GM21423 (cell line): ENCODE data around the gene LILRB2.
"Not testable (repeated sequence)": the region's sequence is repeated elsewhere in the genome, so short reads cannot be mapped to it uniquely, and the experiment has no call there.

Experiments
- ATAC-seq: cut with Tn5 transposase; IDR thresholded peaks from one replicate; pipeline ENCODE4 v1.9.1; 2021; ENCODE audit warnings: mild to moderate bottlenecking, moderate library complexity; ENCODE audit not compliant: unreplicated experiment

Gene LILRB2

GRCh38 chr19:54245936-54246335 lies 35.0 kb downstream of the LILRB2 start:
- no peak for ATAC-seq

GRCh38 chr19:54243809-54244208 lies 37.1 kb downstream of the LILRB2 start:
- ATAC-seq, result not testable (repeated sequence)

DNA sequence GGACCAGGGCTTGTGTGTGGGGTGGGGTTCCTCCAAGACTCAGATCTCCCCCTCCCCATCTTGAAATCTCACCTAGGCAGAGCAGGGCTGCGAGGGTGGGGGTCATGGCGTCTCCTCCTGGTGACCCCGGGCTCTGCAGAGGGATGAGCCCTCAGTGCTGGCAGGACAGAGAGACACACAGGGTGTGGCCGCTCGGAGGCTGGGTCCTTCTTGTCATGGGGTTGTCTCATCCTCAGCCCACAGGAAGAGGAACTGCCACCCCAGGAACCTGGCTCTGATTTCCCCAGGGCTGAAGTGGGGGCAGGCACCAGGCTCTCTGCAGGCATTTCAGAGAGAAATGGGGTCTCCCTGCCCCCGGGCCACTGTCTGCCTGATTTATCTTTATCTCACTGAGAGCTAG lies 38.3 kb downstream of the LILRB2 start, which contains the start of gene LILRA6:
LILRA6 (minus strand) TSS at position 145 of the 400 bp plus-strand sequence.
- ATAC-seq, result not testable (repeated sequence)

GRCh38 chr19:54242234-54242633 lies 38.7 kb downstream of the LILRB2 start:
- not testable (repeated sequence) for ATAC-seq

DNA sequence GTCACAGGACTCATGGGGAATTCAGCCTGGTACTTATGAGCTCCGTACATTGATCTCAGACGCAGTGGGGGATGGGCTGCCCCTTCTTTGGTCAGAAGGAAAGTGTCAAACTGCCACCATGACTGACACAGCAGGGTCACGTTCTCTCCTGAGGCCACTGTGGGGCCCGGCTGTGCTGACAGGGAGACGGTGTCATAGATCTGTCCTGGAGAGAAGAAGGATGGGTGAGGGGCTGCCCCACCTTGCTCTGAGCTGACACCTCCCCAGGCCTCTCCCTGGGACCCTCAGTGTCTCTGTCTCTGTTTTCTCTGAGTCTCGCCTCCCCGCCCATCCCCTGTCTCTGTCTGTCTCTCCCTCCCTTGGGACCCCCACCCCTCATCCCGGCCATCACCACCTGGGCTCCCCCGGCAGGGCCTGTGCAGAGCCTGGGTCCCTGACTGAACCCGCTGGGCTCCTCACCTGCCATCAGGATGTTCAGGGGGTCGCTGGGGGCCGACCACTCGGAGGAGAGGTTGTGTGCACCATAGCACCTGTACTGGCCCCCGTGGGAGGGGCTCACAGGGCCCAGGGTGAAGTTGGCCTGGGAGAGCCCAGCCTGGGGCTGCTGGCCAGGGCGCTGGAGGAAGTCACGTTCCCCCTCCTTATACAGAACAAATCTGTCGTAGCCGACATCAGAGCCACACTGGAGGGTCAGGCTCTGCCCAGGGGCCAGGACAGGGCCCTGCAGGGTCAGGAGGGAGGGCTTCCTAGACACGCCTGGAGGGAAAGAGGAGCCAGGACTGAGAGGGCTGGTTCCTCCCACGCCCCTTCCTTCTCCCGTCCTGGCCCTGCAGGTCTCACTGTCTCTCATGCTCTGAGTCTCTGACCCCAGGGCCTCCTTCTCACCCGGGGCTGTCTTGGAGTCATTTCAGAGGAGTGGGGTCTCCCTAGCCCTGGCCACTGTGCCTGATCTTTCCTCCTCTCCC lies 40.3 kb downstream of the LILRB2 start:
- not testable (repeated sequence) for ATAC-seq

- ATAC-seq, result not testable (repeated sequence)
These were observed 41.2 kb downstream of the LILRB2 start for GRCh38 chr19:54239491-54240371.

- no peak for ATAC-seq
These were observed 47.0 kb downstream of the LILRB2 start for GRCh38 chr19:54233941-54234340.

DNA sequence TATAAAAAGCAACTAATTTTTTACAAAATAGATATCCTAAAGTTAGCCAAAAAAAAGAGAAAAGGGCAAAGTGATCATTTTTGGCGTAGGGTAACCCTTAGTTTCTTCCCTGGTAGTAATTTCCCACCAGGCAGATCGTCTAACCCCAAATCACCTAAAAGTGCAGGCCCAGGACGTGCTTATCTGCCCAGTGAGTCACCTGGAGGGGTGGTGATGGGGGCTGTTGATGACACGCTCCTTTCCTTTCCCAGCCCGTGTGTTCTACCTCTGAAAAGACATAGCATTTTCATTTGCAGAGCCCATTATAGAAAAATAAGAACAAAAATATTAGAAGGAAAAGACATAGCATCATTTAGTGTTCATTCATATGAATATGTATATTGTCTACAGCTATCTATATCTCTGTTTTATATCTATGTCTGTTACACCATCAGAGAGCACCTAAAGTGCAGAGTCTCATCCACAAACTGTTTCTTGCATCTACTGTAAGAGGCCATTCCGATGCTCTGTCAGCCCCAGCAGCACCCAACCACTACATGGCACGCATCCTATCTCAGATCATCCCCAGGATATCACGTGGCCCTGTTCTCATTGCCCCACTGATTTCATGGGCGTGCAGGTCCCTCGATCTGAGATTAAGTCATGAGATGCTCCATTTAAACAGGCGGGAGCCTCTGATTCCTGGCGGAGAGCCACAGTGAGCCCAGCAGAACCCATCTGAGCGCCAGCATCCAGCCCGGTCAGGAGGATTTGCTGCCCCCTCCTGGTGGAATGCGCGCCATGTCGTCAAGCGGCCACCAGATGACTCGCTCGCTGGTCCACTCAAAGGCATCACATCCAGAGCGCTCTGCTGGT lies 49.6 kb downstream of the LILRB2 start:
- peak; percentile 78 for ATAC-seq

- no peak for ATAC-seq
These were observed 50.9 kb downstream of the LILRB2 start for GRCh38 chr19:54230031-54230430.

- no peak for ATAC-seq
These were observed 51.8 kb downstream of the LILRB2 start for GRCh38 chr19:54229146-54229545.

DNA sequence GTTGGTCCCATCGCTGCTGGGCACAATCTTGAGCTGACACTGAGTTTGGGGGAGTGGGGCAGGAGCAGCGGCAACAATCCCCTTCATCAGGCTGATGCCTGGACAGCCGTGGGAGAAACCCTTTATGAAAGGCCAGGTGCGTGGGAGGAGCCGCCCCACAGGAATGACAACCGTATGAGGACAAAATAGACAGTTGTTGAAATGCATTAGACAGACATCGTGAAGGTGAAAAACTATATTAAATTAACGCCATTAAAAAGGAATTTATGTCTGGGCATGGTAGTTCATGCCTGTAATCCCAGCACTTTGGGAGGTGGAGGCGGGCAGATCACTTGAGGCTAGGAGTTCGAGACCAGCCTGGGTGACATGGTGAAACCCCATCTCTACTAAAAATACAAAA lies 56.3 kb downstream of the LILRB2 start:
- not testable (repeated sequence) for ATAC-seq

DNA sequence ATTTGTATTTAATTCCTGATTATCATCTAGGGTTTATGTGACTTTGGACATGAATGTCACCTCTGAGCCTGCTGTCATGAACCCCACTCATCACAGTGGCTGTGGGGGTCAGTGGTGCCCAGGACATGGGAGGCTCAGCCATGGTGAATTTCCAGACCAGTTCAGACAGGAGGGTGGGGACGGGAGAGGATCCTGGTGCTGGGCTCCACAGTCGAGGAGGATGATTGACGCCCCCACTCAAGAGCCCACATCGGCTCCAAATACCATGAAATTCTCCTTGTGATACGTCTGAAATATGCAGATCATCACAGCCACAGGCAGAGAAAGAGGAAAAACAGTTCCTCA lies 57.0 kb downstream of the LILRB2 start:
- not testable (repeated sequence) for ATAC-seq
